Ovary (tissue), 9 donors: ENCODE results near the gene C14orf39. TPM values are rescaled to one million over a fixed set of nuclear protein-coding genes. Genes with fewer than 3 reads are reported as not detected.

Source experiments
- DNase-seq, 5 donors: peaks; one replicate each; pipeline ENCODE4 v3.0.0-alpha.2; 2019 to 2020
- H3K27ac ChIP-seq, 2 donors: fragments of 200-600 bp; one replicate each; pipeline versions ENCODE4 v1.5.1 to v1.8.0; 2019 to 2022
- H3K27me3 ChIP-seq: fragments of 200-600 bp; one replicate; pipeline ENCODE4 v1.8.0; 2022
- H3K36me3 ChIP-seq: fragments of 200-600 bp; sonication (generic); one replicate; pipeline ENCODE4 v1.5.1; 2019
- H3K4me1 ChIP-seq: one replicate; pipeline ENCODE4 v1.8.1; 2013; ENCODE audit warnings: mild to moderate bottlenecking, moderate library complexity; ENCODE audit not compliant: insufficient read depth
- H3K4me3 ChIP-seq: fragments of 200-600 bp; sonication (generic); one replicate; pipeline ENCODE4 v1.5.1; 2017
- H3K9me3 ChIP-seq, 2 donors: fragments of 200-600 bp in 1 of 2; sonication (generic) in 1 of 2; one replicate each; pipeline versions ENCODE4 v1.5.1 to v1.8.1; 2013 to 2019; ENCODE audit warnings: mild to moderate bottlenecking in 1 of 2, moderate library complexity in 1 of 2
- EP300 ChIP-seq: sonication (generic); formaldehyde crosslinking; IDR thresholded peaks from one replicate; pipeline ENCODE4 v1.6.1; 2017; ENCODE audit warnings: antibody characterized with exemption
- POLR2A ChIP-seq: fragments of 450-650 bp; IDR thresholded peaks from one replicate; pipeline ENCODE4 v1.6.1; 2017; ENCODE audit warnings: antibody characterized with exemption, mild to moderate bottlenecking, moderate library complexity
- WGBS, 3 donors: extraction: QIAGEN DNeasy Blood & Tissue Kit in 1 of 3; methylation state at CpG; one replicate each; pipeline versions ENCODE4 v1.1.5 to v1.1.7; 2013 to 2017; 5-methylcytosine and 5-hydroxymethylcytosine counted together
- intact Hi-C, 4 donors: fragments of 100-400 bp; cut with DNase I; formaldehyde crosslinking; loops; one replicate each; pipeline versions ENCODE4 v1.11.0 to v1.15.1; 2022 to 2023
- polyA plus RNA-seq, 2 donors: library from polyadenylated mRNA; stranded (reverse); fragments of 200-250 nt in 1 of 2; fragments of 350-450 nt in 1 of 2; fragmentation: Illumina TruSeq in 1 of 2; extraction: RNeasy Lipid Tissue Mini Kit (QIAGEN cat#74804) in 1 of 2; gene quantifications; one replicate each; pipeline ENCODE4 v1.2.3, GENCODE V29; 2013 to 2014
- total RNA-seq, 7 donors: library from RNA; depleted of rRNA in 2 of 7; stranded (reverse); fragments of >200 nt in 2 of 7; fragmentation: NEBNext Ultra II Directional in 3 of 7; extraction: Animal tissue kit (Norgen Biotek cat#: 25700) in 3 of 7; gene quantifications; one replicate each; pipeline versions ENCODE4 v1.1.0 to v1.2.4, GENCODE V29; 2016 to 2023
- TF ChIP-seq, protein P1 (sequence below), 3 donors: fragments of 450-650 bp in 2 of 3; fragments of 200-600 bp in 1 of 3; IDR thresholded peaks; one replicate each; pipeline versions ENCODE4 v1.5.1 to v1.8.0; 2016 to 2022; ENCODE audit warnings: antibody characterized with exemption in 3 of 3, mild to moderate bottlenecking in 1 of 3
- donor health status: DM: no; HTN: no; CAD: no; lungs with moderate emphysema.
- donor health status: DM: no; HTN: no; CAD: no.
- donor health status: Bipolar disorder and iron deficiency.
- donor health status: DM: yes; HTN: yes; CAD: no.
- donor health status: DM: no; HTN: no; CAD: no.
- donor health status: DM: yes; HTN: yes; CAD: no.

Gene C14orf39
- total and polyA plus RNA-seq, 9 donors, result 0.15 to 0.84 (median 0.45) TPM; not detected in 2

DNA sequence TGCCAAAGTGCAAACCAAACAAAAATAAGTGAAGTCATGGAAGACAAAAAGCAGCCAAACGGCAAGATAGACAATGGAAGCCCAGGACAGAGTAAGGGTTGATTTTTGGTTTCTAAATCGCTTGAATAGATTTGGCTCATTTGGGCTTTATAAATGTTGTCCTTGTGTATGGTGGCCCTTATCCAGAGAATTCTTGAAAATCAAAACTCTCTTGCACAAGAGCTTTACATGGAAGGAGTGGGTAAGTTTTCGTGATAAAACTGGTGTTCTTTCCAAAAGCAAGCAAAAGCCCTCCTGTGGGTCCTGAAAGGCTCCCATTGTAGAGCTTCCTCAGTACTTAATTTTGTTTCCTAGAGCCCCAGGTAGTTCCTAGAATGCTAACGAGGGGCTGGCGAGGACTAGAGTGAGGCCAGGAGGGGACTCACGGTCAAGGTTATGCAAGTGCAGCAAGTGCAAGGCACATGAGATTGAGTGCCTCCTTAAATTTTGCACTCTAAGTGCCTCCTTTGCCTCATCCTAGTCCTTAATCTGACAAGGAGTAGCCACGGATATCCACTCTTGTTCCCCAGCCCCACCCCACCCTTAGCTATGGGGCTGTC lies 27.2 kb upstream of the C14orf39 start:
- 3 to 4% (median 4%) methylated on average over 7 of the region's 7 CpGs for whole genome bisulfite sequencing, 3 donors
- H3K4me1 ChIP-seq, result peaks cover 2% of the 10 kb centered on the region
- no peaks in the 10 kb centered on the region for H3K36me3 ChIP-seq
- H3K4me3 ChIP-seq, result no peak overlapping the region
- TF ChIP-seq, protein P1, sequence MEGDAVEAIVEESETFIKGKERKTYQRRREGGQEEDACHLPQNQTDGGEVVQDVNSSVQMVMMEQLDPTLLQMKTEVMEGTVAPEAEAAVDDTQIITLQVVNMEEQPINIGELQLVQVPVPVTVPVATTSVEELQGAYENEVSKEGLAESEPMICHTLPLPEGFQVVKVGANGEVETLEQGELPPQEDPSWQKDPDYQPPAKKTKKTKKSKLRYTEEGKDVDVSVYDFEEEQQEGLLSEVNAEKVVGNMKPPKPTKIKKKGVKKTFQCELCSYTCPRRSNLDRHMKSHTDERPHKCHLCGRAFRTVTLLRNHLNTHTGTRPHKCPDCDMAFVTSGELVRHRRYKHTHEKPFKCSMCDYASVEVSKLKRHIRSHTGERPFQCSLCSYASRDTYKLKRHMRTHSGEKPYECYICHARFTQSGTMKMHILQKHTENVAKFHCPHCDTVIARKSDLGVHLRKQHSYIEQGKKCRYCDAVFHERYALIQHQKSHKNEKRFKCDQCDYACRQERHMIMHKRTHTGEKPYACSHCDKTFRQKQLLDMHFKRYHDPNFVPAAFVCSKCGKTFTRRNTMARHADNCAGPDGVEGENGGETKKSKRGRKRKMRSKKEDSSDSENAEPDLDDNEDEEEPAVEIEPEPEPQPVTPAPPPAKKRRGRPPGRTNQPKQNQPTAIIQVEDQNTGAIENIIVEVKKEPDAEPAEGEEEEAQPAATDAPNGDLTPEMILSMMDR (IDR thresholded peaks at IDR 0.05), result no peak
- no peak for TF ChIP-seq EP300
- TF ChIP-seq POLR2A, result no peak
- H3K27ac ChIP-seq, result no peak overlapping the region
- peaks cover 0 to 14% of the 10 kb centered on the region in 2 donors for H3K9me3 ChIP-seq
- H3K27me3 ChIP-seq, result peaks cover 4% of the 10 kb centered on the region
- intact Hi-C loops, result no loop called here
- DNase-seq, result no peak

DNA sequence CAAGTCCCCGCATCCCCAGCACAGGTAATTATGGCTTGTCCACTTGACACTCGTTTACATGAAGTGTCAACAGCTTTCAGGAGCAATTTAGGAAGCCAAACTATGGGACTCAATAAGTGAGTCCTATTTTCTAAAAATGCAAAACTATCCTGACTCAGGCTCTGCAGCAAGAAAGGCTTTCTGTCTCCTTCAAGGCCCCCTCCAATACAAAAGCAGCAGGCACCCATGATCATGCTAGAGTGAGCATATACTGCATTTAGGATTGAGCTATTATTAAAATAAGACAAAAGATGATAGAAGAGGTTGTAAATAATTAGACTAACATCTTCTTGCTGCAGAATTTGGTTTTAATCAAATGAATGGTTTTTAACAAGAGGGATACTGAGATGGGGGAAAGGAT lies 26.3 kb upstream of the C14orf39 start:
- H3K36me3 ChIP-seq, result no peaks in the 10 kb centered on the region
- peaks cover 2% of the 10 kb centered on the region for H3K4me1 ChIP-seq
- H3K27me3 ChIP-seq, result peaks cover 4% of the 10 kb centered on the region
- no peak for DNase-seq
- intact Hi-C loops, result no loop called here
- TF ChIP-seq, protein P1 (IDR thresholded peaks at IDR 0.05), result no peak
- TF ChIP-seq POLR2A, result no peak
- no peak for TF ChIP-seq EP300
- WGBS, 3 donors, result 14 to 18% (median 15%) methylated on average over 2 of the region's 2 CpGs
- no peak overlapping the region for H3K27ac ChIP-seq
- no peak overlapping the region for H3K4me3 ChIP-seq
- H3K9me3 ChIP-seq, result peaks cover 0 to 13% of the 10 kb centered on the region in 2 donors

DNA sequence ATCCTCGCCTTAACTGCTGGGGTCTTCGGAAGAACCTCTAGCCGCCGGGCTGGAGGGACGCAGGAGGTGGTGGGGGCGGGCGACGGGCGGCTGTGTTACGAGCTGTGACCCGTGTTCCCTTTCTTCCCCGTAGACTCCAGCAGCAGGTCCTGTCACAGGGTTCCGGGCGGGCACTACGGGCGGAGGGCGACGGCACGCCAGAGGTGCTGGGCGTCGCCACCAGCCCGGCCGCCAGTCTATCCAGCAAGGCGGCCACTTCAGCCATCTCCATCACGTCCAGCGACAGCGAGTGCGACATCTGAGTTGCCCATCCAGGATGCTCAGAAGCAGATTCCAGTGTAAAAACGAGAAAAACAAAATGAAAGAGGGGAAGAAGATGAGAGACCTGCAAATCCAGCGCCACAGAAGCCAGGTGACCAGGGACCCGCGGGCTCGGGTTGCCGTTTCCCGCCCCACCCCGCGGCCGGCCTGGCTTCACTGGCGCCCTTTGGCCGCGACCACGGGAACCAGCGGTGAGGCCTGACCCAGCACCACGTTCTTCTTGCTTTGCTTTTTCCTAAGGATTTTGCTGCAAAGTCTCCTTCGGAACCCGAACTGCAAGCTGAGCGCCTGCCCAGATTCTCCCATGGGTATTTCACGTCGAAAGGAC lies 25.2 kb upstream of the C14orf39 start:
- peaks cover 2% of the 10 kb centered on the region for H3K4me1 ChIP-seq
- H3K9me3 ChIP-seq, result peaks cover 0 to 6% of the 10 kb centered on the region in 2 donors
- no peak overlapping the region for H3K4me3 ChIP-seq
- WGBS, 3 donors, result 3 to 6% (median 4%) methylated on average over 40 to 49 of the region's 49 CpGs
- no peak overlapping the region for H3K27ac ChIP-seq
- no peaks in the 10 kb centered on the region for H3K36me3 ChIP-seq
- TF ChIP-seq, protein P1 (IDR thresholded peaks at IDR 0.05), result no peak
- TF ChIP-seq EP300 (no peak), POLR2A (no peak)
- intact Hi-C loops, result no loop called here
- H3K27me3 ChIP-seq, result peaks cover 4% of the 10 kb centered on the region
- no peak for DNase-seq

DNA sequence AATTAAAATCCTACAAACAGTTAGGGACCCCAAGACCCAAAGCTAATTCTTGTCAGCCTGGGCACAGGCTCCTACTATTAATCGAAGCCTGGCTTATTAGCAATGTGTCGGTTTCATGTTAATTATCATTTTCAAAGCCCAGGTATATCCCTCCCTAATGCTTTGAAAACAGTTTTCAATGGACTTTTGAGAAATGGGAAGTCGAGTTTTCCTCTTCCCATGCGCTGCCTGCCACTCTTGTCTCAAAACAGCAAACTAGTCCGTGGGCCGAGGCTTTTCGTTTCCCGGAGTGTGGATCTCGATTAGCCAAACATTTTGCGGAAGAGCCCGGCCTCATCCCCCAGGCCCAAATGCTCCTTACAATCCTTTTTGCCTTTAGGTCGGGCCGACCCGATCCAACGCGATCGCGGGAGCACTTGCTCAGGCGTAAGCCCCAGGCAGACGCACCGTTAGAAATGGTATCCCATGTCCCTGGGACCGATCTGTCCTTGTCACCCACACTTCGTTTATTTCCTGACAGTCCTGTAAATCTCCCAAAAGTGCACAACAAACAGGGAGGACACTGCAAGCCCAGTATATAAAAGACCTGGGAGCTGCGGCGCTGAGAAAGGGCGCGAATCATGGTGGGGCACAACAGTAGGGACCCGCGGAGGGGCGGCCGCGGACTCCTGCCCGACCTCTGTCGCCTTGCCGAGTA lies 24.5 kb upstream of the C14orf39 start:
- Histone ChIP-seq H3K4me1 (peaks cover under 1% of the 10 kb centered on the region), H3K27me3 (peaks cover 4% of the 10 kb centered on the region), H3K4me3 (no peak overlapping the region), H3K36me3 (no peaks in the 10 kb centered on the region), H3K9me3 (peaks cover 0 to 4% of the 10 kb centered on the region in 2 donors), H3K27ac (no peak overlapping the region)
- TF ChIP-seq, protein P1 (IDR thresholded peaks at IDR 0.05), result no peak
- TF ChIP-seq POLR2A (no peak), EP300 (no peak)
- 4 to 8% (median 5%) methylated on average over 35 of the region's 35 CpGs for WGBS, 3 donors
- no peak for DNase-seq
- intact Hi-C loops, result no loop called here
